Gastrocnemius medialis (tissue), 4 donors: ENCODE measurements around the gene USP32.

Experiments
- CTCF ChIP-seq, 5 experiments: fragments of 450-650 bp in 3 of 5; fragments of 200-600 bp in 2 of 5; sonication (generic) in 2 of 5; IDR thresholded peaks in 4 of 5; conservative IDR thresholded peaks in 1 of 5; 1 replicate in 4 of 5; 2 replicates in 1 of 5; pipeline ENCODE4 v1.5.1; 2016 to 2019; ENCODE audit warnings: antibody characterized with exemption in 5 of 5, mild to moderate bottlenecking in 3 of 5, moderate library complexity in 3 of 5
- POLR2A ChIP-seq, 2 donors: fragments of 450-650 bp; IDR thresholded peaks; one replicate each; pipeline ENCODE4 v1.6.1; 2017; ENCODE audit warnings: antibody characterized with exemption in 2 of 2, mild to moderate bottlenecking in 2 of 2, moderate library complexity in 2 of 2

- no peak for TF ChIP-seq CTCF (IDR thresholded peaks at IDR 0.05 in 4 of 5, conservative IDR thresholded peaks at IDR 0.05 in 1 of 5)
- TF ChIP-seq POLR2A (IDR thresholded peaks at IDR 0.05), result no peak
These were observed 32.5 kb downstream of the USP32 start for GRCh38 chr17:60359415-60359814.
